Thoracic aorta endothelial cell (primary cell): ENCODE data around the gene CYSRT1. TPM values are rescaled to one million over a fixed set of nuclear protein-coding genes. Genes with fewer than 3 reads are reported as not detected.

Experiments used
- total RNA-seq: library from RNA; depleted of rRNA; stranded (reverse); fragments of >200 nt; gene quantifications from 2 replicates; pipeline ENCODE4 v1.2.3, GENCODE V29; 2012

Gene CYSRT1, protein sequence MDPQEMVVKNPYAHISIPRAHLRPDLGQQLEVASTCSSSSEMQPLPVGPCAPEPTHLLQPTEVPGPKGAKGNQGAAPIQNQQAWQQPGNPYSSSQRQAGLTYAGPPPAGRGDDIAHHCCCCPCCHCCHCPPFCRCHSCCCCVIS
- 0.27 and 0.29 TPM in 2 replicates for total RNA-seq

GRCh38 chr9:137224830-137225694 lies at the start of gene CYSRT1:
TSS of gene CYSRT1 (plus strand) at chr9:137225174. CDS start at chr9:137225622, 448 bp downstream.

GRCh38 chr9:137188490-137189296 lies 36.3 kb upstream of the CYSRT1 start, which contains the start of the genes ANAPC2 and SSNA1:
TSS of gene ANAPC2 (minus strand) at chr9:137188560. CDS start at chr9:137188532, 28 bp downstream.
TSS of gene SSNA1 (plus strand) at chr9:137188676. CDS start at chr9:137188727, 51 bp downstream.

DNA sequence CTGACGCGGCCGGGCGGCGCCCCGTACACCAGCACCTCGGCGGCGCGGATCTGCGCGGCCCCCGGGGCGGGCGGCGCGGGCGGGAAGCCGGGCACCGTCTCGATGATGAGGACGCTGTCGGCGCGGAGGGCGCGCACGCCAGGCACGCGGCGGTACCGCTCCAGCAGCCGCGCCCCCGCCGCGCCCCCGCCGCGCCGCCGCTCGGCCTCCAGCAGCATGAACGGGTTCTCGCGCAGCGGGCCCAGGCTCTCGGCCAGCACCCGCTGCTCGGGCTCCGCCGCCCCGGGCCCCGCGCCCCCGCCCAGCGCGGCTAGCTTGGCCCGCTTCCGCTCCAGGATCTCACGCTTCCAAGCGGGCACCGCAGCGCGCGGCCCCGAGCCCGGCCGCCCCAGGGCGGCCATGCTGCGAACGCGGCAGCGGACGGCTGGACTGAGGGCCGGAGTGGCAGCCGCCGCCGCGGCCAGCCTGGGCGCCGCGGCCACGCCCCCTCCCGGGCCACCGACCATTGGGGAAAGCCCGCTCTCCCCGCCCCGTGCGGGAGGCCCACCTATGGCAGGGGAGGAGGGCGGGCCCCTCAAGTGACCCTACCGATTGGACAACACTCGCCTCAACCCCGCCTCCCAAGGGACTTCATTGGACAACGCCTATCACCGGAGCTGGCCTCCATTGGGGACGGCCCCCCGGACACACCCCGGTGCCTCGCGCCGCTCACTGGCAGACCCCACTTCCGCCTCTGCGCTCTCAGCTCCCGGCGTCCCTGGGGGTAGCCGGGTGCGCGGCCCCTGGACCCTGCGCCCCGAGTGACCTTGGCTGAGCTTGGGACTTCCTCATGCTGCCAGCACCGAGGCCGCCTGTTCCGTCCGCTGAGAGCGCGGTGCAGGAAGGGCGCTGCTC lies 24.4 kb upstream of the CYSRT1 start, which contains the start of gene TPRN:
TPRN (minus strand) TSS at position 431 of the 894 bp plus-strand sequence; CDS start at position 401, 30 bp downstream.

DNA sequence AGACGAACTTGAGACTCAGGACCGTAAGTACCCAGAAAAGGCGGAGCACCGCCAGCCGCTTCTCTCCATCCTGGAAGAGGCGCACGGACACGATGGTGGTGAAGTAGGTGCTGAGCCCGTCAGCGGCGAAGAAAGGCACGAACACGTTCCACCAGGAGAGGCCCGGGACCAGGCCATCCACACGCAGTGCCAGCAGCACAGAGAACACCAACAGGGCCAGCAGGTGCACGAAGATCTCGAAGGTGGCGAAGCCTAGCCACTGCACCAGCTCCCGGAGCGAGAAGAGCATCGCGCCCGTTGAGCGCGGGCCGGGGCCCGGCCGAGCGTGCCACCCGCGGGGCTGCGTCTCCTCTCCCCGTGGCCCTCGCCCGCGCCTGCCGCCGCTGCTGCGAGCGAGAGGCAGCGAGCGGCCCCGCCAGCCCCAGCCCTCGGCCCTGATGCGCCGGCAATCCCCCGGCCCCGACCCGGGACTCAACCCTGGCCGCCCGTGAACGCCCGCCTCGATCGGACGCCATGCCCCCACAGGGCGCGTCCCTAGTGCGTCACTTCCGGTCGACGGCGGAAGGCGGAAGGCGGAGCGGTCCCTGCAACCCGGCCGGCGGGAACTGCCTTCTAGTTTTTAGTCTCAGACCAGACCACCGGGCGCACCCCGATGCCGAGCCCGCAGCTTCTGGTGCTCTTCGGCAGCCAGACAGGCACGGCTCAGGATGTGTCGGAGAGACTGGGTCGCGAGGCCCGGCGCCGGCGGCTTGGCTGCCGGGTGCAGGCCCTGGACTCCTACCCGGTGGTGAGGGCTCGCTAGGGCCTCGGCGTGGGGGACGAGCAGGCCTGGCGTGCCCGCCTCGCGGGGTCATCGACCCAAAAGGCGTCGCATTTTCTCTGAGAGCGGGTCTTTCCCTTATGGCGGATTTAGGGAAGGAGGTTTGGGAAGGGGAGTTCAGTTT lies 19.6 kb upstream of the CYSRT1 start, which contains the start of the genes NDOR1 and TMEM203:
NDOR1 (plus strand) TSS at position 575 of the 944 bp plus-strand sequence; CDS start at position 653, 78 bp downstream.
TMEM203 (minus strand) TSS at position 523 of the 944 bp plus-strand sequence; CDS start at position 289, 234 bp downstream.

DNA sequence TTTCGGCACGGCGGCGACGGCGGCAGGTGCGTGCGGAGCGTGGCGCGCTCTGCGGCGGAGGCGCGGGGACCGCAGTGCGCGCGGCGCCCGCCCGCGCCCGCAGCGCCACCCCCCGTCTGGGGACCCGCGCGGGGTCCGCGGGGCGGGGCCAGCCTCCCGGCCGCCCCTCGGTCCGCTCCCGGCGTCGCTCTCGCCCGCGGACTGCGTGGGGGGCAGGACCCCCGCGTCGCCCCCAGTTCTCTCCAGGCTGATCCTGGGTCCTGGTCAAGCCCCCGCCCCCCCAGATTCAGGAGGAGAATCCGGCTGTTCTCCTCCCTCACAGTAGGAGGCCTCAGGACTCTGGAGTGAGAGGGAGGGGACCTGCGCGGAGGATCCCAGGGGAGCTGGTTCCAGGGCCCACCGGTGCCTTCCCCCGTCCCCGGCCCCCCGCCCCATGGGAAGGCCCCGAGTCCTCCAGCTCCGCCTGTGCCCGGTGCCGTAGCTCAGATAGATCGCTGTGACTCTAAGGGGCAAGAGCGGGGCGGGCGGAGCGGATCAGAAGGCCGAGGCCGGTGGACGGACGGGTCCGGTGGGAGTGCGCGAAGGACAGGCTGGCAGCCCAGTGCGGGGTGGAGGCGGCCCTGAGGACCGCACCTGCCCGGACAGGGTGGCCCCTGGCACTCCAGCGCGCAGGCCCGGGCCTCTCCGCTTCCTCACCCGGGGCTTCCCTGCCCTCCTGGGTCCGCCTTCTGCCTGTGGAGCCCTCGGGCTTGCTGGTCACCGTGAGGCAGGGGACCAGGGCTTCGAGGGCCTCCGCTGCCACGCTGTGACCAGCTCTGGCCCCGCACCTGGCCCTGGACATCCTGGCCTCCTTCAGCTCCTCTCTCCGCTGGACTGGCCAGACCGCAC lies 2.5 kb upstream of the CYSRT1 start, which contains the start of gene RNF208:
RNF208 (minus strand) TSS at position 51 of the 888 bp plus-strand sequence. CDS start 1,028 bp downstream, outside the sequence.

DNA sequence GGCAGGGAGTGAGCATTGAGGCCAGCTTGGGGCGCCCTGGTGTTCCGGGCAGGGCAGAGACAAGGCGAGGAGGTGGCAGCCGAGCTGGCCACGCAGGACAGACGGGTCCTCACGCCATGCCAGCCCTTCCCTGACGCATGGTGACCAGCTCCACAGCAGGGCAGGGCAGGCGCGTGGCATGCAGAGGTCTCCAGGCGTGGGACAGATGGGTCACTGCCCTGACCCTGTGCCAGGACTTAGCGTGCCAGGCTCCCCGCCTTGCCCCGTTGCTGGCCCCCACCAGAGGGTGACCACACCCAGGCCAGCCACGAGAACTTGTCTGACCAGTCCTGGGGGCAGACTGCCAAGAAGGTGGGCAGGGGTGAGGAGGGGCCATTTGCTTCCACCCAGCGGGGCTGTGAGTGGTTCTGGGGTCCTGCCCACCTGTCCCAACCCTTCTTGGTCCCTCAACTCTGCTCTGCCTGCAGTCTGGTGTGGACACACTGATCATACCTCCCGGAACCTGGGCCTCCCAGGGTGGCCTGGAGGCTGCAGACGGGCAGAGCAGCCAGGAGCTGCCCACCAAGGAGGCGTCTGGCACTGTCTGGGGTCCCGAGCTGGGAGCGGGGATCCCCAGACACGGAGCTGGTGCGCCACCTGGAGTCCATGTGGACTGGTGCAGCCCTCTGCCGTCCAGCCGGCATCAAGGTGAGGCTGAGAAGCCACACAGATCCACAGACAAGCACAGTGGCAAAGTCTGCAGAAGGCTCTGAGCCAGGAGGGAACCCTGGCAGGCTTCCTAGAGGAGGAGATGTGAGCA lies 2.3 kb downstream of the CYSRT1 start, which contains the start of gene RNF224:
RNF224 (plus strand) TSS at position 449 of the 799 bp plus-strand sequence. CDS start 834 bp downstream, outside the sequence.

GRCh38 chr9:137230705-137231371 lies 5.9 kb downstream of the CYSRT1 start, which contains the start of gene SLC34A3:
TSS of gene SLC34A3 (plus strand) at chr9:137230901. CDS start at chr9:137231703, 802 bp downstream.

GRCh38 chr9:137240841-137241489 lies 16.0 kb downstream of the CYSRT1 start, which contains the start of gene TUBB4B:
TSS of gene TUBB4B (plus strand) at chr9:137241287. CDS start at chr9:137241361, 74 bp downstream.

GRCh38 chr9:137251194-137251461 lies 26.2 kb downstream of the CYSRT1 start, which contains the start of gene STPG3:
TSS of gene STPG3 (plus strand) at chr9:137251286. CDS start at chr9:137251287, 1 bp downstream.

GRCh38 chr9:137254624-137255447 lies 29.9 kb downstream of the CYSRT1 start, which contains the start of gene NELFB:
TSS of gene NELFB (plus strand) at chr9:137255327.

Other genes with a start within 250 kb of the CYSRT1 start
- not detected in 2 replicates for gene PTGDS, start 247.7 kb upstream of the CYSRT1 start, total RNA-seq
- gene LCNL1, start 242.2 kb upstream of the CYSRT1 start, total RNA-seq, result not detected in 2 replicates
- gene PAXX, start 232.8 kb upstream of the CYSRT1 start, total RNA-seq, result 16.6 and 17.4 TPM in 2 replicates
- gene CLIC3, start 228.6 kb upstream of the CYSRT1 start, total RNA-seq, result 0.14 and 0.27 TPM in 2 replicates
- gene ABCA2, start 196.9 kb upstream of the CYSRT1 start, total RNA-seq, result 11.0 and 12.3 TPM in 2 replicates
- not detected in 2 replicates for gene FUT7, start 193.1 kb upstream of the CYSRT1 start, total RNA-seq
- gene NPDC1, start 179.0 kb upstream of the CYSRT1 start, total RNA-seq, result 39.0 and 47.4 TPM in 2 replicates
- gene ENTPD2, start 171.1 kb upstream of the CYSRT1 start, total RNA-seq, result not detected in 2 replicates
- gene SAPCD2, start 154.6 kb upstream of the CYSRT1 start, total RNA-seq, result 19.7 and 36.7 TPM in 2 replicates
- 16.2 and 20.7 TPM in 2 replicates for gene UAP1L1, start 147.7 kb upstream of the CYSRT1 start, total RNA-seq
- 45.7 and 53.3 TPM in 2 replicates for gene MAN1B1, start 138.2 kb upstream of the CYSRT1 start, total RNA-seq
- 55.6 and 69.3 TPM in 2 replicates for gene DPP7, start 110.4 kb upstream of the CYSRT1 start, total RNA-seq
- gene GRIN1, start 86.0 kb upstream of the CYSRT1 start, total RNA-seq, result under 0.01 and 0.14 TPM in 2 replicates
- gene LRRC26, start 55.1 kb upstream of the CYSRT1 start, total RNA-seq, result not detected in 2 replicates
- not detected in 2 replicates for gene TMEM210, start 53.1 kb upstream of the CYSRT1 start, total RNA-seq
- gene ANAPC2, start 36.6 kb upstream of the CYSRT1 start, total RNA-seq, result 28.2 and 31.2 TPM in 2 replicates
- 84.6 and 91.9 TPM in 2 replicates for gene SSNA1, start 36.5 kb upstream of the CYSRT1 start, total RNA-seq
- 6.3 and 8.7 TPM in 2 replicates for gene TPRN, start 24.4 kb upstream of the CYSRT1 start, total RNA-seq
- gene TMEM203, start 19.5 kb upstream of the CYSRT1 start, total RNA-seq, result 25.2 and 27.3 TPM in 2 replicates
- 8.2 and 11.1 TPM in 2 replicates for gene NDOR1, start 19.5 kb upstream of the CYSRT1 start, total RNA-seq
- 0.13 and 0.43 TPM in 2 replicates for gene RNF208, start 2.9 kb upstream of the CYSRT1 start, total RNA-seq
- gene RNF224, start 2.3 kb downstream of the CYSRT1 start, total RNA-seq, result 0.07 TPM in 1 of 2 replicates, not detected in the other
- not detected in 2 replicates for gene SLC34A3, start 5.7 kb downstream of the CYSRT1 start, total RNA-seq
- 240 and 376 TPM in 2 replicates for gene TUBB4B, start 16.1 kb downstream of the CYSRT1 start, total RNA-seq
- not detected in 2 replicates for gene STPG3, start 26.1 kb downstream of the CYSRT1 start, total RNA-seq
- 52.3 and 62.5 TPM in 2 replicates for gene NELFB, start 30.2 kb downstream of the CYSRT1 start, total RNA-seq
- 48.3 and 50.1 TPM in 2 replicates for gene TOR4A, start 52.6 kb downstream of the CYSRT1 start, total RNA-seq
- 12.1 and 16.5 TPM in 2 replicates for gene NRARP, start 77.1 kb downstream of the CYSRT1 start, total RNA-seq
- gene EXD3, start 198.0 kb downstream of the CYSRT1 start, total RNA-seq, result 9.0 and 9.3 TPM in 2 replicates
- gene NOXA1, start 198.2 kb downstream of the CYSRT1 start, total RNA-seq, result 0.27 and 0.29 TPM in 2 replicates
- gene ENTPD8, start 216.2 kb downstream of the CYSRT1 start, total RNA-seq, result not detected in 2 replicates
- 38.8 and 44.0 TPM in 2 replicates for gene NSMF, start 234.2 kb downstream of the CYSRT1 start, total RNA-seq